Tibial nerve (tissue), 4 donors: ENCODE data around the gene YTHDF1. TPM values are rescaled to one million over a fixed set of nuclear protein-coding genes. Genes with fewer than 3 reads are reported as not detected.

ENCODE experiments used
- DNase-seq, 2 donors: peaks; one replicate each; pipeline ENCODE4 v3.0.0-alpha.2; 2019; ENCODE audit warnings: low spot score in 2 of 2
- H3K27ac ChIP-seq, 4 donors: fragments of 200-600 bp; sonication (generic) in 3 of 4; one replicate each; pipeline ENCODE4 v1.5.1; 2017 to 2019; ENCODE audit warnings: mild to moderate bottlenecking in 1 of 4
- H3K27me3 ChIP-seq, 2 donors: fragments of 200-600 bp; sonication (generic) in 1 of 2; one replicate each; pipeline versions ENCODE4 v1.5.1 to v1.6.0; 2017 to 2019
- H3K36me3 ChIP-seq, 3 donors: fragments of 200-600 bp; sonication (generic); one replicate each; pipeline ENCODE4 v1.5.1; 2018 to 2019
- H3K4me1 ChIP-seq, 4 donors: fragments of 200-600 bp; sonication (generic) in 3 of 4; one replicate each; pipeline ENCODE4 v1.5.1; 2017 to 2019
- H3K4me3 ChIP-seq, 4 donors: fragments of 200-600 bp; sonication (generic) in 3 of 4; one replicate each; pipeline ENCODE4 v1.5.1; 2017 to 2019; ENCODE audit warnings: mild to moderate bottlenecking in 1 of 4, moderate library complexity in 1 of 4
- H3K9me3 ChIP-seq, 4 donors: fragments of 200-600 bp; sonication (generic) in 3 of 4; one replicate each; pipeline ENCODE4 v1.5.1; 2017 to 2019
- EP300 ChIP-seq, 2 donors: sonication (generic); formaldehyde crosslinking; IDR thresholded peaks; one replicate each; pipeline ENCODE4 v1.6.1; 2017; ENCODE audit warnings: antibody characterized with exemption in 2 of 2, mild to moderate bottlenecking in 1 of 2
- POLR2A ChIP-seq, 2 donors: fragments of 450-650 bp; IDR thresholded peaks; one replicate each; pipeline ENCODE4 v1.6.1; 2017; ENCODE audit warnings: antibody characterized with exemption in 2 of 2, mild to moderate bottlenecking in 2 of 2, moderate library complexity in 2 of 2
- WGBS, 2 donors: methylation state at CpG; one replicate each; pipeline ENCODE4 v1.1.5; 2018; 5-methylcytosine and 5-hydroxymethylcytosine counted together
- total RNA-seq, 4 donors: library from RNA; depleted of rRNA; stranded (reverse); fragments of >200 nt; gene quantifications; one replicate each; pipeline ENCODE4 v1.1.0, GENCODE V29; 2016
- TF ChIP-seq, protein P1 (sequence below), 5 experiments: fragments of 200-600 bp in 3 of 5; fragments of 450-650 bp in 2 of 5; sonication (generic) in 3 of 5; IDR thresholded peaks; one replicate each; pipeline ENCODE4 v1.5.1; 2016 to 2019; ENCODE audit warnings: antibody characterized with exemption in 5 of 5, mild to moderate bottlenecking in 3 of 5, moderate library complexity in 2 of 5

YTHDF1 gene
- total RNA-seq, 4 donors from 2014 or later: 20.7 to 25.5 (median 23.3) TPM

DNA sequence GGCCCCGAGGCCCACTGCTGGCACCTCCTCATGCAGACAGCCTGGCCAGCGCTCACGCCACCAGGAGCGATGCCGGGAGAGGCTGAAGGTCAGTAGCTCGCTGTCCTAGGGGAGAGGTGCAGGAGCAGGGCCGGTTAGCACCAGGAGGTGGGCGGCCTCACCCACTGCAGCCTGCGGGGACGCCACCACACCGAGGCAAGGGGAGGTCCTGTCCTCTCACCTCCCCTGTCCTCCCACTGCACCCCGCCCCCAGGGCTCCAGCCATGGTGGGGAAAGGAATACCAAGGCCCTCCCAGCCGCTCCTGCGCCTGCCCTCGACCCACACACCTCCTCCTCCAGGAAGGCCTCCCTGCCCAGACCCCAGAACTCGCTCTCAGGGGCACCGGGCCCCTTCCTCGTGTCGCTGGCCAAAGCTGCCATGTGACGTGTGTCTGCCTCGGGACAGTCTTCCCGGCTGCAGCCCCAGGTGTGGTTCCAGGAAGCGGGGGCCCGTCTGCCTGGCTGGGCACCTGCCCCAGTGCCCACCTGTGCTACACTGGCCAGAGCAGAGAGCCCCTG is 31.8 kb upstream of the YTHDF1 start:
- no peak for DNase-seq
- Histone ChIP-seq H3K4me3 (no peak overlapping the region), H3K36me3 (no peaks in the 10 kb centered on the region), H3K27ac (no peak overlapping the region), H3K4me1 (peaks cover 0 to 15% (median 0%) of the 10 kb centered on the region in 4 donors), H3K9me3 (no peaks in the 10 kb centered on the region), H3K27me3 (peaks cover 0 to 49% of the 10 kb centered on the region in 2 donors)
- no peak for TF ChIP-seq EP300 (IDR thresholded peaks at IDR 0.05)
- TF ChIP-seq, protein P1, sequence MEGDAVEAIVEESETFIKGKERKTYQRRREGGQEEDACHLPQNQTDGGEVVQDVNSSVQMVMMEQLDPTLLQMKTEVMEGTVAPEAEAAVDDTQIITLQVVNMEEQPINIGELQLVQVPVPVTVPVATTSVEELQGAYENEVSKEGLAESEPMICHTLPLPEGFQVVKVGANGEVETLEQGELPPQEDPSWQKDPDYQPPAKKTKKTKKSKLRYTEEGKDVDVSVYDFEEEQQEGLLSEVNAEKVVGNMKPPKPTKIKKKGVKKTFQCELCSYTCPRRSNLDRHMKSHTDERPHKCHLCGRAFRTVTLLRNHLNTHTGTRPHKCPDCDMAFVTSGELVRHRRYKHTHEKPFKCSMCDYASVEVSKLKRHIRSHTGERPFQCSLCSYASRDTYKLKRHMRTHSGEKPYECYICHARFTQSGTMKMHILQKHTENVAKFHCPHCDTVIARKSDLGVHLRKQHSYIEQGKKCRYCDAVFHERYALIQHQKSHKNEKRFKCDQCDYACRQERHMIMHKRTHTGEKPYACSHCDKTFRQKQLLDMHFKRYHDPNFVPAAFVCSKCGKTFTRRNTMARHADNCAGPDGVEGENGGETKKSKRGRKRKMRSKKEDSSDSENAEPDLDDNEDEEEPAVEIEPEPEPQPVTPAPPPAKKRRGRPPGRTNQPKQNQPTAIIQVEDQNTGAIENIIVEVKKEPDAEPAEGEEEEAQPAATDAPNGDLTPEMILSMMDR (IDR thresholded peaks at IDR 0.05): no peak
- TF ChIP-seq POLR2A (IDR thresholded peaks at IDR 0.05): no peak
- 77 to 82% methylated on average over 6 to 11 of the region's 24 CpGs for WGBS, 2 donors

DNA sequence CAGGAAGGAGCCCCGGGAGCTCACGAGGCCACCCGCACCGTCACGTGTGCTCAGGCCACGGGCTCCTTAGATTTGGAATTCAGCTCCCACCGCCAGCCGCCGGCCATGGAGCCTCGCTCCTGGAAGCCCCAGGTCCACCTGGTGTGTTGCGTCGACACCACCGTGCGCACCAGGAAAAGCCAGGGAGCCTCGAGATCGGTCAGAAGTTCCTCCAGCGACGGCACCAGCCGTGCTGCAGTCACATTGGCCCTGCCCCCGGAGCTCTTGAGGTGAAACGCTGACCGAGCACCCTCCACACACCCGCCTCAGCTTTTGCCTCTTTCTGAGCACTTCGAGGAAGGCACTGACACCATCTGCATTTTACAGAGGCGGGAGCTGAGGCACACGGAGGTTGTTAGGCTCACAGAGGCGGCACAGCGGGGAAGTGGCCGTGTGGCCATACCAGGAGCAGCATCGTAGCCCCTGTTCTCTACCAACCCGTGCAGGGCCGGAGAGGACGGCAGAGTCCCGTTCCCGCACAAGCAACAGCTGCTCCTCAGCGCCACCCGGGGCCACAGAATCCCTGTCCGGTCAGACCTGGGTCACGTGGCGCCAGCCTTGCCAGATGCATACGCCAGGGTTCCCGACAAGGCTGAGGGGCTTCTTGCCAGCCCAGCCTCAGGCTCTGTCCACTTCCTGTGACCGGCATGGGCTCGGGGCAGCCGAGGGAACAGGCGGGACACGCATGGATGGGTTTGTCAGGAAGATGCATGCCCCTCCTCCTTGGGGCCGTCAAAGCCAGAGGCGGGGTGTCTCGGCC is 30.8 kb upstream of the YTHDF1 start:
- H3K4me3 ChIP-seq: no peak overlapping the region
- peaks cover 0 to 38% of the 10 kb centered on the region in 2 donors for H3K27me3 ChIP-seq

DNA sequence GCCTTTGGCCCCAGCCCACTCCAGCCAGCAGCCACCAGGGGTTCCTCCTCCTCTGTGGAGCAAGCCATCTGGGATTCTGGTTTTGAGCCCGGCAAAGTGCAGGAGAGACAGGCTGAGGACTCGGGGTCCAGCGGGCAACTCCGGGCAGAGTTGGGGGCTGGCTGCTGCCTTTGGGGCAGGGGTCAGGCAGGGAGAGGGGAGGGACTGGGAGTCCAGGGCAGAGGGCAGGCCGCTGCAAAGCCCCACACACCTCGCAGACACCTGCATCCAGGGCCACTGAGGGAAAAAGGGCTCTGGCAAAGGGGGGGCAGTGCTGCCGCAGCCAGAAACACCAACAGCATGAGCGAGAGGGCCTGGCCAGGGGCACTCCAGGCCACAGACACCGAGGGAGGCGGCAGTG is 28.5 kb upstream of the YTHDF1 start:
- no peaks in the 10 kb centered on the region for H3K36me3 ChIP-seq
- H3K4me3 ChIP-seq: no peak overlapping the region
- no peak overlapping the region for H3K27ac ChIP-seq
- TF ChIP-seq, protein P1 (IDR thresholded peaks at IDR 0.05): no peak
- TF ChIP-seq POLR2A (IDR thresholded peaks at IDR 0.05) (no peak), EP300 (IDR thresholded peaks at IDR 0.05) (no peak)
- H3K4me1 ChIP-seq: peaks cover 0 to 5% (median 0%) of the 10 kb centered on the region in 4 donors
- WGBS, 2 donors: 94 to 95% methylated on average over 7 to 8 of the region's 10 CpGs
- H3K27me3 ChIP-seq: peaks cover 0 to 22% of the 10 kb centered on the region in 2 donors
- H3K9me3 ChIP-seq: no peaks in the 10 kb centered on the region
- DNase-seq: no peak

More for the DNA sequence above, 30.8 kb upstream of the YTHDF1 start:
- Histone ChIP-seq H3K9me3 (no peaks in the 10 kb centered on the region), H3K36me3 (no peaks in the 10 kb centered on the region), H3K27ac (no peak overlapping the region), H3K4me1 (peaks cover 0 to 5% (median 0%) of the 10 kb centered on the region in 4 donors)
- no peak for DNase-seq
- WGBS, 2 donors: 67 to 70% methylated on average over 40 to 47 of the region's 50 CpGs
- TF ChIP-seq POLR2A (IDR thresholded peaks at IDR 0.05) (no peak), EP300 (IDR thresholded peaks at IDR 0.05) (no peak)
- TF ChIP-seq, protein P1 (IDR thresholded peaks at IDR 0.05): no peak

DNA sequence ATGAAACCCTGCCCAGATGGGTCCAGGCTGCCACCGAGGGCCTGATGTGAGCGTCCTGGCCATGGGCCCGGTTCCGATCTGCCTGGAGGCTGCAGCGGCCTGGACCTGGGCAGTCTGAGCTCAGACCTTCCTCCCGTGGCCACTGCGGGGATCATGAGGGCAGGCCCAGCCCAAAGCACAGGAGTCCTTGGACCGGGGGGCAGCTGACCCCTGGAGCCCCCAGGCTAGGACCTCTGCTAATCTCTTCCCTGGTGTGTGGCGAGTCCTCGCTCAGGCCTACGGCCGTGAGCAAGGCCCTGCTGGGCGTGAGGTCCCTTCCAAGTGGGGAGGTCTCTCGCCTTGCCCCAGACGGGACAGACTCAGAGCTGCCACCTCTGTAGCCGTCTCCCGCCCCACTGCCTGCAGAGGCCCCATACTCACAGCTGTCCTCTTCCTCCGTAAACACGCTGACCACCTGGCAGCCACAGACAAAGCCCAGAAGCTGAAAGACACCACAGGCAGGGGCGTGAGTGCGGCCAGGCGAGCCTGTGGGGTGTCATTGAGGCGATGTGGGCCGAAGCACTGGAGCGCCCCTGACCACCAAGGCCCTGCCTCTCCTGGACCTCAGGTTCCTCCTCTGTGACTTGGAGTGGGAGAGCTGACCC is 27.8 kb upstream of the YTHDF1 start:
- no peak for DNase-seq
- 85 to 86% methylated on average over 12 to 20 of the region's 25 CpGs for WGBS, 2 donors
- Histone ChIP-seq H3K4me3 (no peak overlapping the region), H3K4me1 (peaks cover 0 to 5% (median 0%) of the 10 kb centered on the region in 4 donors), H3K27ac (no peak overlapping the region), H3K36me3 (no peaks in the 10 kb centered on the region), H3K27me3 (peaks cover 0 to 15% of the 10 kb centered on the region in 2 donors), H3K9me3 (no peaks in the 10 kb centered on the region)
- no peak for TF ChIP-seq POLR2A (IDR thresholded peaks at IDR 0.05)
- TF ChIP-seq EP300 (IDR thresholded peaks at IDR 0.05): no peak
- TF ChIP-seq, protein P1 (IDR thresholded peaks at IDR 0.05): no peak

DNA sequence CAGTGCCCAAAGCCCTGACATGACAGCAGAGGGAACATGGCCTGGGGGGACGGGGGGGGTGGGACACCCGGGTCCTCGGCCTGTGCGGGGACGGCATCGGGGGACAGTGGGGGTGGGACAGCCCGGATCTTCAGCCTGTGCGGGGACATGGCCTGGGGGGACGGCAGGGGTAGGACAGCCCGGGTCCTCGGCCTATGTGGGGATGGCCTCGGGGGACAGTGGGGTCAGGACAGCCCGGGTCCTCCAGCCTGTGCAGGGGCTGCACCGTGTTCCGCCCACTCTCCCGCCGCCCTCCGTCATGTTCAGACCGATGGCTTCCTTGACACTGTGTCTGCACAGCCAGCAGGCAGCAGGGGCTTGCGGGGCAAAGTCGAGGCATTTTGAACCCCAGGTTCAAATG is 26.8 kb upstream of the YTHDF1 start:
- Histone ChIP-seq H3K4me1 (peaks cover 0 to 10% (median 0%) of the 10 kb centered on the region in 4 donors), H3K4me3 (no peak overlapping the region), H3K27ac (no peak overlapping the region), H3K36me3 (no peaks in the 10 kb centered on the region), H3K27me3 (peaks cover 0 to 5% of the 10 kb centered on the region in 2 donors), H3K9me3 (no peaks in the 10 kb centered on the region)
- no peak for DNase-seq
- TF ChIP-seq, protein P1 (IDR thresholded peaks at IDR 0.05): no peak
- no peak for TF ChIP-seq EP300 (IDR thresholded peaks at IDR 0.05)
- no peak for TF ChIP-seq POLR2A (IDR thresholded peaks at IDR 0.05)
- 84 to 87% methylated on average over 15 to 16 of the region's 21 CpGs for WGBS, 2 donors
